ENCODE measurements around the gene RIN3. TPM values are rescaled to one million over a fixed set of nuclear protein-coding genes. Genes with fewer than 3 reads are reported as not detected.

Gene RIN3
- total RNA-seq, 2 experiments from 2014 or later, result 76.1 to 122 TPM

DNA sequence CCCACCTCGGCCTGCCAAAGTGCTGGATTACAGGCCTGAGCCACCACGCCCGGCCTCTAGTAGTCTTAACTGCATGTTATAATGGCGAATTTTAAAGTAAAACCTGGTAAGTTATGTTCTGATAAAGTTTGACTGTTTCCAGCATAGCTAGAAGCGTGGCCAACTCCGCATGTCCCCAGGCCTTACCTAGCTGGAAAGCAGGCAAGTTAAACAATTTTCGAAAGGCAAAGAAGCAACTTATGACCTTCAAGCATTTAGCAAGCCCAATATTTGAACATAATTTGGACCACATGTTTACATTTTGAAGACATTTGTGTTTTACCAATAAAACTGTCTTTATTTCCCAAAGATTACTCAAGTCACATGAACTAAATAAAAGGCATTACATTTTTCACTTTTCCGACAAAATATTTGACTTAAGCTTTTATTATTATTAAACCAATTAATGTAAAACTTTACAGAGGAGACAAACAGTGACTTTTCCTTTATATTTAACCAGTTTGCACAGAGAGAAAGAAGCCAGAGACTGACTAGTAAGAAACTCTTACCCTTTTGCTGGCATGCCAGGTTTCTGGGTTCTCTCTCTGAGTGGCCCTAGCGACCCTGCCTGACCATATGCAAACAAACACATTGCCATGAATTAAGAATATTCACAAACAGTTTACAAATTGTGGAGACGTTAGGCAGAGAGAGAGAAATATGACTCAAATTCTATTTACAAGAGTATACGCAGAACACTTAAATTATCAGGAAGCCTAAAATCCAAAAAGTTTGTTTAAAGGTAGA lies 106.3 kb downstream of the RIN3 start:
- Mint-ChIP-seq H3K9me3 (ENCODE audit: low read depth) (peaks cover 19% of the 10 kb centered on the region), H3K27ac (no peak overlapping the region), H3K4me3 (no peak overlapping the region), H3K27me3 (no peaks in the 10 kb centered on the region), H3K4me1 (peaks cover 23% of the 10 kb centered on the region), H3K36me3 (peaks cover 69% of the 10 kb centered on the region)
- ATAC-seq (no peak), DNase-seq (no peak)
- CTCF ChIA-PET, result interaction anchor here (1.4 kb wide), 1 partner anchor 14 kb away, joined by 3 read pairs; no protein-coding TSS in a partner anchor

DNA sequence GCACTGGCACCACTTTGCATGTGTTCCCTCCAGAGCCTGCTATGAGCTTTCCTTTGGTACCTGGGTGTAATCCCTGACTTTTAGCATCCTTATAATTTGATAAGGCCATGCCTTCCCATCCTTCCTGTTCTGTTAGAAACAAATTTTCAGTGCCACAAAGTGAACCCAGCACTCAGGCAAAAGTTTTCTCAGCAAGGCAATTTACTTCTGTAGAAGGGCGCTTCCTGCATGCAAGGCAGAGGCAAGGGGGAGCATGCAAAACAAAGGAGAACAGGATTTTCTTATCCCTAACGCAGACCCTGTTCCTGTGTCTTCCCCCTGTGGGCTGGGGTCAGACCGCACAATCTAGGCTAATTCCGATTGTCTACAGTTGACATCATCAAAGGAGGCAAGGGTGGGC lies 108.7 kb downstream of the RIN3 start:
- CTCF ChIA-PET, result no interaction called here
- Mint-ChIP-seq H3K27ac (no peak overlapping the region), H3K4me3 (no peak overlapping the region), H3K4me1 (peaks cover 4% of the 10 kb centered on the region), H3K36me3 (peaks cover 78% of the 10 kb centered on the region), H3K27me3 (no peaks in the 10 kb centered on the region), H3K9me3 (ENCODE audit: low read depth) (peaks cover 28% of the 10 kb centered on the region)
- DNase-seq, result no peak
- ATAC-seq, result no peak

DNA sequence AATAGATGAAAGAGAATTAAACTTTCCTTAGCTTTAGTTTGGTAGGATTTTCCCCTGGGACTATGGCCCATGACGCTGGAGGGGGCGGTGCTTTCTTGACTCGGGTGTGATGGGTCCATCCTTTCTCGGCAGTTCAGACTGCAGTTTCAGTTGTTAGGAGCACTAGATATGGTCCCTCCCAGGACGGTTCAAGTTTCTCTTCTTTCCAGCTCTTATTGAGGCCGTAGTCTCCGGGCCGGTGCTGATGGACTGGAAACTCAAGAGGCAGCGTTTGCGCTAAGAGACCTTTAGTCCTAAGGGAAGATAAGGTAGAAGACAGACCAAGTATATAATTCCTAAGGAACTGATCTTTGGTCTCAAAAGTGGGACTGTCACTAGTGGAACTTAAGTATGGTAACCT lies 111.2 kb downstream of the RIN3 start:
- H3K4me3 Mint-ChIP-seq, result no peak overlapping the region
- no peaks in the 10 kb centered on the region for H3K27me3 Mint-ChIP-seq
- H3K27ac Mint-ChIP-seq, result no peak overlapping the region
- H3K36me3 Mint-ChIP-seq, result peaks cover 80% of the 10 kb centered on the region
- CTCF ChIA-PET, result no interaction called here
- H3K9me3 Mint-ChIP-seq (ENCODE audit: low read depth), result peaks cover 35% of the 10 kb centered on the region
- H3K4me1 Mint-ChIP-seq, result peaks cover 4% of the 10 kb centered on the region
- DNase-seq (no peak), ATAC-seq (no peak)

DNA sequence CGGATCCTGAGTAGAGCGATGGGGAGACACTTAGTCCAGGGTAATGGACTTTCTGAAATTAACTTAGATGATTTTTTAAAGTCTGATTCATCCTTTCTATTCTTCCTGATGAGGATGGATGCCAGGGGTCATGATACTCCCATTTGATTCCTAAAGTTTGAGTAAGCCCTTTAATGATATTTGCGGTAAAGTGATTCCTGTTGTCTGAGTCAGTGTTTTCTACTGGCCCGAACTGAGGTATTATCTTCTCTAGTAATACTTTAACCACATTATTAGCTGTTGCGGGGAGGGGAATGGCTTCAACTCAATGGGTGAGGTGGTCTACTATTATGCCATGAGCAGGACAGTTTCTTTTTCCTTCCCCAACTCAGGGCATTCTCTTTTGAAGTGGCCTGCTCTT lies 111.6 kb downstream of the RIN3 start:
- ATAC-seq (no peak), DNase-seq (no peak)
- no peaks in the 10 kb centered on the region for H3K27me3 Mint-ChIP-seq
- CTCF ChIA-PET, result no interaction called here
- peaks cover 4% of the 10 kb centered on the region for H3K4me1 Mint-ChIP-seq
- no peak overlapping the region for H3K27ac Mint-ChIP-seq
- no peak overlapping the region for H3K4me3 Mint-ChIP-seq
- H3K36me3 Mint-ChIP-seq, result peaks cover 77% of the 10 kb centered on the region
- H3K9me3 Mint-ChIP-seq (ENCODE audit: low read depth), result peaks cover 35% of the 10 kb centered on the region

DNA sequence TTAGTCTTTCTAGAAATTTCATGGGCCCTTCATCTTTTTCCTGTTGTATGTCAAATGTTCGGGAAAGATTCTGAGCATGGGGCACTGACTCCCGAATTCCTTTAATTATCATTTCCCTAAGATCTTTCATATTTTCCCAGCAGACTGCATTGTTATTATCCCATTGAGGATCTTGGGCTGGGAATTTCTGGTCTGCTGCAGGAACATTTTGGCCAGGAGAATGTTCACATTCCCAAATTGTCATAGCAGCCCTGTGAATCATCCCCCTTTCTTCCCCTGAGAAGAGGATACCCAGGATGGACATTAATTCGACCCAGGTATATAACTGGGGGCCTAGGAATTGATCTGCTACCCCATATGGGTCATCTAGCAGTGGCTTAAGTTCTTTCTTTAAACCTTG lies 112.5 kb downstream of the RIN3 start:
- Mint-ChIP-seq H3K4me1 (peaks cover 4% of the 10 kb centered on the region), H3K27me3 (no peaks in the 10 kb centered on the region), H3K9me3 (ENCODE audit: low read depth) (peaks cover 35% of the 10 kb centered on the region), H3K27ac (no peak overlapping the region), H3K36me3 (peaks cover 72% of the 10 kb centered on the region), H3K4me3 (no peak overlapping the region)
- DNase-seq (no peak), ATAC-seq (no peak)
- CTCF ChIA-PET, result no interaction called here

DNA sequence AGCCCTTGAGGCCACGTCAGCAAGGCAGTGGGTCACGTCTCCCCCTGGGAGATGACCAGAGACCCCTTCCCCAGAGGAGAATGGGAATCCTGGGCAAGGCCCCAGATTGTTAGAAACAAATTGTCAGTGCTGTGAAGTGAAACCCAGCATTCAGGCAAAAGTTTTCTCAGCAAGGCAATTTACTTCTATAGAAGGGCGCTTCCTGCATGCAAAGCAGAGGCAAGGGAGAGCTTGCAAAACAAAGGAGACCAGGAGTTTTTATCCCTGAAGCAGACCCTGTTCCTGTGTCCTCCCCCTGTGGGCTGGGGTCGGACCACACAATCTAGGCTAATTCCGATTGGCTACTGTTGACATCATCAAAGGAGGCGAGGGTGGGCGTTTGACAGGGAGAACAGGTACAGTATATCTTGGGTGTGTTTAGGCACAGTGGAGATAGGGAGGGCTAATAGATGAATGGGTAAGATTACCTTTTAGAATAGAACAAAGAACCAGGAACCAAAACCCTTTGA lies 114.2 kb downstream of the RIN3 start:
- peaks cover 6% of the 10 kb centered on the region for H3K4me1 Mint-ChIP-seq
- no peak overlapping the region for H3K27ac Mint-ChIP-seq
- ATAC-seq (no peak), DNase-seq (no peak)
- CTCF ChIA-PET, result no interaction called here
- no peaks in the 10 kb centered on the region for H3K27me3 Mint-ChIP-seq
- H3K9me3 Mint-ChIP-seq (ENCODE audit: low read depth), result peaks cover 23% of the 10 kb centered on the region
- no peak overlapping the region for H3K4me3 Mint-ChIP-seq
- peaks cover 56% of the 10 kb centered on the region for H3K36me3 Mint-ChIP-seq

DNA sequence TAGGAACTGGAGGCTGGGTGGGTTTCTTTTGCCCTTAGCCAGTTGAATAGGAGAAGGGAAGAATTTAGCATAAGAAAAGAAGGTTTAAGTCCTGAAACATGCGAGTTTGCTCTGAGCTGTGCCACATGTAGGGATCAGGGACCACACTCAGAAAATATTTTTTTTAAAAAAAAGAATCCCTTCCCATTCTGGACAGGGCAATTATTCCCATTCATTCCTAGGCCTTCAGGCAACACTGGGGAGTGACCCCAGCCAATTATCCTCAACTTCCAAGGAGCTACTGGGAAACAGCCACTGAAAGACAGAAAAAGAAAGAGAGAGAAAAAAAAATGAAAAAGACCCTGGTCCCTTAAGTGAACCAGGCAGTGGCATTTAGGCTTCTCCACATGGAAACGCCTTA lies 115.1 kb downstream of the RIN3 start:
- ATAC-seq, result no peak
- Mint-ChIP-seq H3K4me3 (no peak overlapping the region), H3K9me3 (ENCODE audit: low read depth) (peaks cover 20% of the 10 kb centered on the region), H3K27me3 (no peaks in the 10 kb centered on the region), H3K36me3 (peaks cover 50% of the 10 kb centered on the region), H3K27ac (no peak overlapping the region), H3K4me1 (peaks cover 8% of the 10 kb centered on the region)
- no peak for DNase-seq
- CTCF ChIA-PET, result no interaction called here

DNA sequence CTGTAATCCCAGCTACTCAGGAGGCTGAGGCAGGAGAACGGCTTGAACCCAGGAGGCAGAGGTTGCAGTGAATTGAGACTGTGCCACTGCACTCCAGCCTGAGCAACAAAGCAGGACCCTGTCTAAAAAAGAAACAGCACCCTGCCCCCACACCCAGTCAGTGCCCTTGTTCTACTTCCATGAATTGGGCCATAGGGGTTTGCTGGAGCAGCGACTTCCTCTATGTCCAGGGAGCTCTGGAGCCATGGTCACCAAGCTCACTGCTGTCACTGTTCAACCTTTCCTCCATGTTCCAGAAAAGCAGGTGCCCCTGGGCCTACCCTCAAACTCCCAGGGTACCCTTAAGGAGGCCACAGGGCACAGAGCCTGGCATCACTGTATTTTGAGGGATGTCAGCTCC lies 116.8 kb downstream of the RIN3 start:
- no peaks in the 10 kb centered on the region for H3K27me3 Mint-ChIP-seq
- H3K4me3 Mint-ChIP-seq, result no peak overlapping the region
- DNase-seq (no peak), ATAC-seq (no peak)
- peaks cover 8% of the 10 kb centered on the region for H3K4me1 Mint-ChIP-seq
- H3K36me3 Mint-ChIP-seq, result peaks cover 33% of the 10 kb centered on the region
- H3K27ac Mint-ChIP-seq, result no peak overlapping the region
- CTCF ChIA-PET, result interaction anchor here (1.5 kb wide), 1 partner anchor 17 kb away, joined by 3 read pairs; no protein-coding TSS in a partner anchor
- H3K9me3 Mint-ChIP-seq (ENCODE audit: low read depth), result peaks cover 15% of the 10 kb centered on the region

DNA sequence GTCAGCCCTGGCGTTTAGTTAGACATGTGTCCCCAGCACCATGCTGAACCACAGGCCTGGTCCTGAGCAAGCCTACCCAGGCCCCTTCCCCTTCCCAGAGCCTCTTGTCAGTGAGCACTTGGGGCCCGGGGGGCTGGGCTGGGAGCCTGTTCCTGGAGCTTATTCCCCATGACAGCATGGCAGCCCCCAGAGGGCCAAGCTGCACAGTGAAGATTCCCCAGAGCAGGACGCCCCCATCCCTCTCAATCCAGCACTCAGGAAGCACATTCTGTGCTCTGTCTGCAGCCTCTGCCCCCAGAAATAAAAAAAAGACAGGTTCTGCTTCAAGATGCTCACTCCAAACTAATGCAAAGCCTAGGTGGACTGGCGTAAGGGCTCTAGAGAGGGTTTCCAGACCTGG lies 117.5 kb downstream of the RIN3 start:
- Mint-ChIP-seq H3K36me3 (peaks cover 26% of the 10 kb centered on the region), H3K27ac (no peak overlapping the region), H3K4me3 (no peak overlapping the region), H3K4me1 (peaks cover 8% of the 10 kb centered on the region), H3K9me3 (ENCODE audit: low read depth) (peaks cover 13% of the 10 kb centered on the region), H3K27me3 (no peaks in the 10 kb centered on the region)
- CTCF ChIA-PET, result no interaction called here
- ATAC-seq, result no peak
- DNase-seq, result no peak

DNA sequence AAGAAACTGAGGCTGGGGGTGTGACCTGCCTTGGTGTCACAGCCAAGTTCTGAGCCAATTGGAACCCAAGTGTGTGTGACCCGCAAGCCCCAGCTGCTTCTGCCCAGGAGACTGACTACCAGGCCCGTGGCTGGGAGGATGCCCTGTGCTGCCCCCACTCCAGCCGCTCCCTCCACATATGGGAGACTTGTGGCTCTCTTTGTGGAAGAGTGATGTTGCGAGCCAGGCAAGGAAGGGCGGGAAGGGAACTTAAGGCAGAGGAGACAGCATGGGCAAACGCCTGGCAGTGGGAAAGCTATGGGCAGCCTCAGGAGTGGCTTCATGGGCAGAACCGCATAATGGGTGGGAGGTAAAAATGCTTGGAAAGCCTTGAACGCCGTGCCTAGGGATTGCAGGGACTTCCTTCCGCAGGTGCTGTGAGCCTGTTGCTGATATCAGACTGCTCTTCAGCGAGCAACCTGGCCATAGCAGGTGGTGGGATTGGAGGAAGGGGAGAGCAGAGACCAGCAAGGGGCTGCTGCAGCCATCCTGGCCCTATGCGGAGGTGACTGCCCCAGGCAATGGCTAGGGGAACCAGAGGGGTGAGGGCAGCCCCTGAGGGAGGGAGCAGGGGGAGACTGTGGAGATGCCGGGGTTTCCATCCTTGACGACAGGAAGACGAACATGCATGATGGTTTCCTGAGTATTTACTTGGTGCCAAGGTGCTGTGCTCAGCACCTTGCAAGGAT lies 119.1 kb downstream of the RIN3 start:
- ATAC-seq (no peak), DNase-seq (no peak)
- CTCF ChIA-PET, result no interaction called here
- Mint-ChIP-seq H3K27ac (no peak overlapping the region), H3K4me3 (no peak overlapping the region), H3K4me1 (peaks cover 8% of the 10 kb centered on the region), H3K9me3 (ENCODE audit: low read depth) (peaks cover 4% of the 10 kb centered on the region), H3K27me3 (no peaks in the 10 kb centered on the region), H3K36me3 (peaks cover 10% of the 10 kb centered on the region)

DNA sequence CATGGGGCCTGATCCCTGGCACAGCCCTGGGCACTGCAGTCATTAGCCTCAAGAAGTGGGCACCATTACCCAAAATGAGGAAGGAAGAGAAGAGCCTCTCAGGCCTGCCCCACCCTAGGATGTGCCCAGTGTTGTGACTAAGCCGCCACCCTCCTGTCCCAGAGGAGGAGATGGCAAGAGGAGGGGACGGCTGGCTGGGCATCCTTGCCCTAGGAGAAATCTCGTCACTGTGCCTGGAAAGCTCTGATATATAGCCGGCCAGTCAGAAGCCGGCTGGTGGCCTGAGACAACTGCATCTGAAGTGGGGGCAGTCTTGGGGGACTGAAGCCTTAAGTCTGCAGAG lies 119.7 kb downstream of the RIN3 start:
- no peaks in the 10 kb centered on the region for H3K27me3 Mint-ChIP-seq
- H3K36me3 Mint-ChIP-seq, result peaks cover 6% of the 10 kb centered on the region
- ATAC-seq, result no peak
- no peak overlapping the region for H3K4me3 Mint-ChIP-seq
- H3K4me1 Mint-ChIP-seq, result peaks cover 11% of the 10 kb centered on the region
- no peak overlapping the region for H3K27ac Mint-ChIP-seq
- no peaks in the 10 kb centered on the region for H3K9me3 Mint-ChIP-seq (ENCODE audit: low read depth)
- CTCF ChIA-PET, result no interaction called here
- no peak for DNase-seq

DNA sequence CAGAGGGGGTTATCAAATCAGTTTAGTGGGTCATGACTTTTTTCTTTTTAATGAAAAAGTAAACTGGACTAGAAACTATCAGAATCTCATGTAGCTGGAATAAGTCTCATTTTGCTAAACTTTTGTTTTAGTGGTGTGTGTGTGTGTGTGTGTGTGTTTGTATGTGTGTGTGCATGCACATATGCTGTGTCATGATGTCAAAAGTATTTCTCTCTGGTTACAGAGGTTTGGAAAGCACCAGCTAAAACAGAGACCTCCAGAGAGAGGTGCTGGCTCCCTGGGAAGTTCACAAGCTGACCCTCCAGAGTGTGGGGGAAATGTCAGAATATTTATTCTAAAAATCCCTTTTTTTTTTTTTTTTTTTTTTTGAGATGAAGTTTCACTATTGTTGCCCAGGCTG lies 120.1 kb downstream of the RIN3 start:
- ATAC-seq, result no peak
- Mint-ChIP-seq H3K27me3 (no peaks in the 10 kb centered on the region), H3K27ac (peak overlapping the region; percentile 28), H3K9me3 (ENCODE audit: low read depth) (no peaks in the 10 kb centered on the region), H3K4me1 (peaks cover 11% of the 10 kb centered on the region), H3K36me3 (peaks cover 5% of the 10 kb centered on the region), H3K4me3 (no peak overlapping the region)
- CTCF ChIA-PET, result no interaction called here
- DNase-seq, result no peak

DNA sequence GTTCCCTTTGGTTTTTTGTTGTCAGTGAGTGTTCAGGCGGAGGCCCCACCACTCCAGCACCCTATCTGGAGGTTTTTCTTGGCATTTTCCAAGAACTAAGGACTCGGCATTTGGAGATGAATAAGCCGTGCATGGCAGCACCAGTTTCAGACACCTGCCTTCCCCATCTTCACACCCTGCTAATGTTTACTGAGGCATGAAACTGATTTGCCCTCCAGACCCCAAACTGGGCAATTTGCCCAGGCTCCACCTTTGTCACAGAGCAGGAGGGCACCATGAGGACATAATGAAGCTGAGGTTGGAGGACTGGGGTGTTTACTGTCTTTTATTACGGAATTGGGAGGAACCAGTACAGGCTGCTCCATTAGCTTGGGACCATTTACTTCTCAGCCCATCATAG lies 121.5 kb downstream of the RIN3 start:
- ATAC-seq (no peak), DNase-seq (no peak)
- H3K27me3 Mint-ChIP-seq, result no peaks in the 10 kb centered on the region
- no peaks in the 10 kb centered on the region for H3K9me3 Mint-ChIP-seq (ENCODE audit: low read depth)
- H3K36me3 Mint-ChIP-seq, result no peaks in the 10 kb centered on the region
- H3K4me1 Mint-ChIP-seq, result peaks cover 7% of the 10 kb centered on the region
- H3K27ac Mint-ChIP-seq, result no peak overlapping the region
- H3K4me3 Mint-ChIP-seq, result no peak overlapping the region
- CTCF ChIA-PET, result interaction anchor here (0.7 to 1.2 kb wide), 2 partner anchors 22 to 64 kb away, joined by 3 read pairs; no protein-coding TSS in a partner anchor

DNA sequence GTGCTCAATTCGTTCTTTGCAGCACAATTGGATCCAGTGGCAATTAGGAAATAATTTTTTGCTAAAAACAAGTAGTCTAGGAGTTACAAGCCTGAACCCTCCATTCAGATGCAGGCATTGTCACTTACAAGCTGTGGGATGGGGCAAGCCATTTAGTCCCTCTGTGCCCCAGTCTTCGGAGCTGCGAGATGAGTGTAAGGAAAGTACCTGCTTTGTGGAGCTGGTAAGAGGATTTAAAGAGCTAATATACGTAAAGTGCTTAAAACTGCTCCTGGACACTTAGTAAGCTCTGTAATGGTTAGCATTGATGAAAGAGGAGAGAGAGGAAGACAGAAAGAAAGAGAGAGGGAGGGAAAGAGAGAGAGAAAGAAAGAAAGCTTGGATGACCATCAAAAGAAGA lies 122.3 kb downstream of the RIN3 start:
- H3K27ac Mint-ChIP-seq, result no peak overlapping the region
- DNase-seq, result no peak
- H3K27me3 Mint-ChIP-seq, result no peaks in the 10 kb centered on the region
- CTCF ChIA-PET, result interaction anchor here (1.2 to 2.0 kb wide), 2 partner anchors 11 to 23 kb away, joined by 3 to 5 read pairs; no protein-coding TSS in a partner anchor
- H3K36me3 Mint-ChIP-seq, result no peaks in the 10 kb centered on the region
- ATAC-seq, result no peak
- no peaks in the 10 kb centered on the region for H3K9me3 Mint-ChIP-seq (ENCODE audit: low read depth)
- H3K4me3 Mint-ChIP-seq, result no peak overlapping the region
- peaks cover 7% of the 10 kb centered on the region for H3K4me1 Mint-ChIP-seq
